ENCODE data around the gene TENT4A. TPM values are rescaled to one million over a fixed set of nuclear protein-coding genes. Genes with fewer than 3 reads are reported as not detected.

Gene TENT4A
- total and polyA plus RNA-seq, 2 of the 4 experiments (the other 2 are of a cell fraction): 5.9 to 17.2 TPM

GRCh38 chr5:6749026-6749716, 35.9 kb downstream of the TENT4A start:
- no peak overlapping the region for H2AFZ ChIP-seq (replicated peaks; ENCODE audit: low read length, poor library complexity)
- H3K9me3 ChIP-seq (ENCODE audit: control insufficient read depth, insufficient read depth, low read length): no peaks in the 10 kb centered on the region
- CTCF ChIA-PET: no interaction called here
- whole genome bisulfite sequencing, 2 experiments (ENCODE audit: extremely low coverage in 2 of 2, insufficient read length in 1 of 2): 100% methylated on average over 3 to 6 of the region's 22 CpGs
- no peak overlapping the region for H4K91ac ChIP-seq (ENCODE audit: insufficient read depth, low read depth, low read length)
- H3K9me1 ChIP-seq (ENCODE audit: insufficient read depth, low read length): no peaks in the 10 kb centered on the region
- no peak overlapping the region for H3K14ac ChIP-seq (replicated peaks; ENCODE audit: low read depth, low read length)
- no peak overlapping the region for H3K56ac ChIP-seq (ENCODE audit: extremely low read depth, insufficient read depth, low read length)
- no peaks in the 10 kb centered on the region for H3K27me3 ChIP-seq (ENCODE audit: control insufficient read depth, insufficient read depth, low read length)
- H3K4me3 ChIP-seq (ENCODE audit: insufficient read depth, low read depth, low read length): no peak overlapping the region
- dilution Hi-C loops (cut with HindIII; ENCODE audit: low sequenced_read_pairs, unreplicated experiment): no loop called here
- no peak overlapping the region for H3K18ac ChIP-seq (ENCODE audit: low read depth, low read length)
- no peak overlapping the region for H3K9ac ChIP-seq (ENCODE audit: low read depth, low read length)
- H3K36me3 ChIP-seq (ENCODE audit: control insufficient read depth, insufficient read depth, low read length): peaks cover 51% of the 10 kb centered on the region
- BruUV-seq (replicated peaks): no TSS peak
- H2BK120ac ChIP-seq (ENCODE audit: low read depth, low read length): no peak overlapping the region
- no peak for TF ChIP-seq SMC3 (IDR thresholded peaks at IDR 0.05; ENCODE audit: low read depth, low read length)
- TF ChIP-seq MAFK (IDR thresholded peaks at IDR 0.05; ENCODE audit: low read depth, low read length): no peak
- no peak for TF ChIP-seq MAZ (IDR thresholded peaks at IDR 0.05; ENCODE audit: borderline replicate concordance, low read depth, low read length)
- no peak for TF ChIP-seq MXI1 (IDR thresholded peaks at IDR 0.05; ENCODE audit: borderline replicate concordance, low read depth, low read length)
- TF ChIP-seq USF2 (IDR thresholded peaks at IDR 0.05; ENCODE audit: low read depth, low read length): no peak
- no peak for TF ChIP-seq CEBPB (IDR thresholded peaks at IDR 0.05; ENCODE audit: low read depth, low read length)
- no peak for TF ChIP-seq FOS (IDR thresholded peaks at IDR 0.05; ENCODE audit: low read depth, low read length)
- no peak for TF ChIP-seq CTCF (conservative IDR thresholded peaks at IDR 0.05; ENCODE audit: low read depth, low read length)
- TF ChIP-seq RFX5 (IDR thresholded peaks at IDR 0.05; ENCODE audit: low read depth, low read length): no peak
- no peak for TF ChIP-seq ELK1 (IDR thresholded peaks at IDR 0.05; ENCODE audit: borderline replicate concordance, low read depth, low read length)
- TF ChIP-seq RCOR1 (IDR thresholded peaks at IDR 0.05; ENCODE audit: insufficient replicate concordance, low read length): no peak
- TF ChIP-seq CHD1 (IDR thresholded peaks at IDR 0.05; ENCODE audit: low read depth, low read length): no peak
- peaks cover 37 to 58% of the 10 kb centered on the region in 2 experiments for H3K79me1 ChIP-seq (ENCODE audit: low read depth in 1 of 2, low read length in 2 of 2)
- no peak overlapping the region for H2BK20ac ChIP-seq (ENCODE audit: low read depth, low read length)
- no peak overlapping the region for H3K4me2 ChIP-seq (ENCODE audit: low read depth, low read length)
- POLR2A ChIA-PET (ENCODE audit: unreplicated experiment): no interaction called here
- H4K20me1 ChIP-seq (ENCODE audit: insufficient read depth, low read length): peaks cover 49% of the 10 kb centered on the region
- no peak overlapping the region for H2AK9ac ChIP-seq (replicated peaks; ENCODE audit: low read depth, low read length, poor library complexity)
- no peak for DNase-seq
- ATAC-seq (ENCODE audit: low read depth): no peak
- peaks cover 2% of the 10 kb centered on the region for H3K4me1 ChIP-seq (ENCODE audit: control insufficient read depth, insufficient read depth, low read length)
- no peak overlapping the region for H2AK5ac ChIP-seq (ENCODE audit: low read depth, low read length)
- H2BK5ac ChIP-seq (ENCODE audit: low read depth, low read length, poor library complexity, severe bottlenecking): no peak overlapping the region
- H4K5ac ChIP-seq (ENCODE audit: low read depth, low read length): no peak overlapping the region
- no peak overlapping the region for H3K27ac ChIP-seq (ENCODE audit: insufficient read depth, low read length)
- H3K4ac ChIP-seq (ENCODE audit: low read depth, low read length): no peak overlapping the region
- no peak overlapping the region for H4K8ac ChIP-seq (ENCODE audit: low read depth in 2 of 2, low read length in 2 of 2)
- H3K23ac ChIP-seq (ENCODE audit: low read depth, low read length): no peak overlapping the region
- H2BK15ac ChIP-seq (ENCODE audit: low read depth, low read length): no peak overlapping the region
- in situ Hi-C loops (cut with MboI; ENCODE audit: low sequenced_read_pairs): loop anchor here (5.0 to 25.0 kb wide), 2 partner anchors 117 to 1262 kb away; partner anchors contain the start of genes NSUN2 and SRD5A1
- intact Hi-C loops (cut with micrococcal nuclease): loop anchor here (5.0 to 10.0 kb wide), 4 partner anchors 37 to 1257 kb away; partner anchors contain the start of genes MED10 and TENT4A
